HEK293 (cell line): Measurements from ENCODE around the gene HSDL2.

Source experiments
- BCL11A ChIP-seq: fragments of 450-650 bp; formaldehyde crosslinking; IDR thresholded peaks from 2 replicates; pipeline ENCODE4 v1.5.1; 2016; ENCODE audit warnings: low read depth, missing biosample characterization, missing genetic modification characterization
- KLF10 ChIP-seq: fragments of 450-650 bp; IDR thresholded peaks from 2 replicates; pipeline ENCODE4 v1.5.1; 2018; ENCODE audit warnings: missing biosample characterization, mild to moderate bottlenecking, missing genetic modification characterization
- MYNN ChIP-seq: fragments of 450-650 bp; formaldehyde crosslinking; IDR thresholded peaks from 2 replicates; pipeline ENCODE4 v1.5.1; 2016; ENCODE audit warnings: missing biosample characterization, missing genetic modification characterization, borderline replicate concordance
- YY1 ChIP-seq: fragments of 450-650 bp; formaldehyde crosslinking; IDR thresholded peaks from 2 replicates; pipeline ENCODE4 v1.5.1; 2018; ENCODE audit warnings: missing biosample characterization, missing genetic modification characterization
- ZNF10 ChIP-seq: fragments of 450-650 bp; formaldehyde crosslinking; IDR thresholded peaks from 2 replicates; pipeline ENCODE4 v1.5.1; 2017; ENCODE audit warnings: missing biosample characterization, missing genetic modification characterization
- ZNF24 ChIP-seq: fragments of 450-650 bp; formaldehyde crosslinking; IDR thresholded peaks from 2 replicates; pipeline ENCODE4 v1.5.1; 2016; ENCODE audit warnings: missing biosample characterization, missing genetic modification characterization
- ZNF335 ChIP-seq: fragments of 450-650 bp; formaldehyde crosslinking; conservative IDR thresholded peaks from 2 replicates; pipeline ENCODE4 v1.5.1; 2016; ENCODE audit warnings: missing biosample characterization, missing genetic modification characterization
- ZNF501 ChIP-seq: fragments of 450-650 bp; formaldehyde crosslinking; IDR thresholded peaks from 2 replicates; pipeline ENCODE4 v1.5.1; 2016; ENCODE audit warnings: missing biosample characterization, missing genetic modification characterization
- ZNF585B ChIP-seq: fragments of 450-650 bp; formaldehyde crosslinking; IDR thresholded peaks from 2 replicates; pipeline ENCODE4 v1.5.1; 2016; ENCODE audit warnings: missing biosample characterization, missing genetic modification characterization
- ZNF610 ChIP-seq: fragments of 450-650 bp; formaldehyde crosslinking; IDR thresholded peaks from 2 replicates; pipeline ENCODE4 v1.5.1; 2016; ENCODE audit warnings: missing biosample characterization, missing genetic modification characterization, borderline replicate concordance
- ZNF768 ChIP-seq: fragments of 450-650 bp; formaldehyde crosslinking; IDR thresholded peaks from 2 replicates; pipeline ENCODE4 v1.5.1; 2018; ENCODE audit warnings: missing biosample characterization, mild to moderate bottlenecking, missing genetic modification characterization
- ZSCAN30 ChIP-seq: fragments of 450-650 bp; IDR thresholded peaks from 2 replicates; pipeline ENCODE4 v1.5.1; 2018; ENCODE audit warnings: missing biosample characterization, mild to moderate bottlenecking, missing genetic modification characterization, moderate library complexity
- TF ChIP-seq, protein P1 (sequence below): fragments of 450-650 bp; formaldehyde crosslinking; IDR thresholded peaks from 2 replicates; pipeline ENCODE4 v1.5.1; 2016; ENCODE audit warnings: missing biosample characterization, missing genetic modification characterization
- TF ChIP-seq, protein P2 (sequence below): fragments of 450-650 bp; formaldehyde crosslinking; IDR thresholded peaks from 2 replicates; pipeline ENCODE4 v1.5.1; 2016; ENCODE audit warnings: missing biosample characterization, missing genetic modification characterization, low read depth

- TF ChIP-seq YY1 (no peak), ZNF501 (no peak), ZNF610 (tag by site-specific recombination) (no peak), ZNF768 (no peak), BCL11A (tag by site-specific recombination) (no peak), ZNF24 (no peak), ZNF335 (tag by site-specific recombination) (no peak), ZNF10 (tag by site-specific recombination) (no peak), ZSCAN30 (tag by site-specific recombination) (no peak), ZNF585B (tag by site-specific recombination) (no peak), MYNN (tag by site-specific recombination) (no peak), KLF10 (tag by site-specific recombination) (no peak)
- TF ChIP-seq, protein P1, sequence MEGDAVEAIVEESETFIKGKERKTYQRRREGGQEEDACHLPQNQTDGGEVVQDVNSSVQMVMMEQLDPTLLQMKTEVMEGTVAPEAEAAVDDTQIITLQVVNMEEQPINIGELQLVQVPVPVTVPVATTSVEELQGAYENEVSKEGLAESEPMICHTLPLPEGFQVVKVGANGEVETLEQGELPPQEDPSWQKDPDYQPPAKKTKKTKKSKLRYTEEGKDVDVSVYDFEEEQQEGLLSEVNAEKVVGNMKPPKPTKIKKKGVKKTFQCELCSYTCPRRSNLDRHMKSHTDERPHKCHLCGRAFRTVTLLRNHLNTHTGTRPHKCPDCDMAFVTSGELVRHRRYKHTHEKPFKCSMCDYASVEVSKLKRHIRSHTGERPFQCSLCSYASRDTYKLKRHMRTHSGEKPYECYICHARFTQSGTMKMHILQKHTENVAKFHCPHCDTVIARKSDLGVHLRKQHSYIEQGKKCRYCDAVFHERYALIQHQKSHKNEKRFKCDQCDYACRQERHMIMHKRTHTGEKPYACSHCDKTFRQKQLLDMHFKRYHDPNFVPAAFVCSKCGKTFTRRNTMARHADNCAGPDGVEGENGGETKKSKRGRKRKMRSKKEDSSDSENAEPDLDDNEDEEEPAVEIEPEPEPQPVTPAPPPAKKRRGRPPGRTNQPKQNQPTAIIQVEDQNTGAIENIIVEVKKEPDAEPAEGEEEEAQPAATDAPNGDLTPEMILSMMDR = no peak
- TF ChIP-seq, protein P2, sequence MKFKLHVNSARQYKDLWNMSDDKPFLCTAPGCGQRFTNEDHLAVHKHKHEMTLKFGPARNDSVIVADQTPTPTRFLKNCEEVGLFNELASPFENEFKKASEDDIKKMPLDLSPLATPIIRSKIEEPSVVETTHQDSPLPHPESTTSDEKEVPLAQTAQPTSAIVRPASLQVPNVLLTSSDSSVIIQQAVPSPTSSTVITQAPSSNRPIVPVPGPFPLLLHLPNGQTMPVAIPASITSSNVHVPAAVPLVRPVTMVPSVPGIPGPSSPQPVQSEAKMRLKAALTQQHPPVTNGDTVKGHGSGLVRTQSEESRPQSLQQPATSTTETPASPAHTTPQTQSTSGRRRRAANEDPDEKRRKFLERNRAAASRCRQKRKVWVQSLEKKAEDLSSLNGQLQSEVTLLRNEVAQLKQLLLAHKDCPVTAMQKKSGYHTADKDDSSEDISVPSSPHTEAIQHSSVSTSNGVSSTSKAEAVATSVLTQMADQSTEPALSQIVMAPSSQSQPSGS (tag by site-specific recombination) = no peak
Observed at GRCh38 chr9:112364761-112365160, 15.1 kb upstream of the HSDL2 start.
